ENCODE results near the gene LRRK1.

LRRK1 gene

DNA sequence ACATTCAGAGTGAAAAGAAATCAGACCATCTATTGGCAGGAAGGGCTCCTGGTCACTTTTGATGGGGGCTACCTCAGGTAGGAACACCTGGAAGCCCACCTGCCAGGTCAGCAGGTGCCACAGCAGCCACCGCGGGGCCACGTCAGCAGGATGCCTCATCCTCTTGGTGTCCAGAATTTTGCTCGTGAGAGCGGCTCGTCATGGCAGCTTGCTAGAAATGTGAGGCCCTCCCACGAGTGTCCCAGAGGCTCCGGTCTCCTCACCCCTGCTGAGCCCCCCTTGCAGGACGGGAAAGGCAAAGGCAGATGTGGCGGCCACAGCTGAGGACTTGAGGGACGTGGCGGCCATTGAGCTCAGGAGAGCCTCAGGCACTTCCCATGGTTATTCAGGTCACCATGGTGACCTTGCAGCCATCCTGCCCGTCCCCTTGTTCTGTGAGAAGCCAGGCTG lies 129.4 kb downstream of the LRRK1 start:
- TF ChIP-seq, protein P1, sequence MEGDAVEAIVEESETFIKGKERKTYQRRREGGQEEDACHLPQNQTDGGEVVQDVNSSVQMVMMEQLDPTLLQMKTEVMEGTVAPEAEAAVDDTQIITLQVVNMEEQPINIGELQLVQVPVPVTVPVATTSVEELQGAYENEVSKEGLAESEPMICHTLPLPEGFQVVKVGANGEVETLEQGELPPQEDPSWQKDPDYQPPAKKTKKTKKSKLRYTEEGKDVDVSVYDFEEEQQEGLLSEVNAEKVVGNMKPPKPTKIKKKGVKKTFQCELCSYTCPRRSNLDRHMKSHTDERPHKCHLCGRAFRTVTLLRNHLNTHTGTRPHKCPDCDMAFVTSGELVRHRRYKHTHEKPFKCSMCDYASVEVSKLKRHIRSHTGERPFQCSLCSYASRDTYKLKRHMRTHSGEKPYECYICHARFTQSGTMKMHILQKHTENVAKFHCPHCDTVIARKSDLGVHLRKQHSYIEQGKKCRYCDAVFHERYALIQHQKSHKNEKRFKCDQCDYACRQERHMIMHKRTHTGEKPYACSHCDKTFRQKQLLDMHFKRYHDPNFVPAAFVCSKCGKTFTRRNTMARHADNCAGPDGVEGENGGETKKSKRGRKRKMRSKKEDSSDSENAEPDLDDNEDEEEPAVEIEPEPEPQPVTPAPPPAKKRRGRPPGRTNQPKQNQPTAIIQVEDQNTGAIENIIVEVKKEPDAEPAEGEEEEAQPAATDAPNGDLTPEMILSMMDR (IDR thresholded peaks at IDR 0.05; ENCODE audit: low read depth, low read length, missing control alignments): no peak
- no peak overlapping the region for H3K4me3 ChIP-seq (ENCODE audit: low read depth, low read length)
- DNase-seq (ENCODE audit: low read depth): no peak

DNA sequence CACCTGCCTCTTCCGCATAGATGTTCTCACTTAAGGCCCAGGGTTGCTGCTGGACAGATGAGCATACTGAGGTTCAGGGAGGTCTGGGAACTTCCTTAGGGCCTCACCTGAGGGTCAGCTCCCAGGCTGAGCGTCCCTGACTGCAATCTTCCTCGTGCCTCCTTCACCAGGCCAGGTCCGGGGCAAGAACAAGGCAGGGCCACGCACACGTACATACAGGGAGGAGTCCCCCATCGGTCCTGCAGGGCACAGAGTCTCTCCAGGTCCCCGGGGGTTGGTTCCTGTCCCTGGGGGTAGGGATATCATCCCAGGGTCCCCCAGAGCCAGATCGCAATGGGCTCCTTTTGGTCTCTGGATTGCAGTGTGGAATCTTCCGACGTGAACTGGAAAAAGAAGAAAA lies 130.1 kb downstream of the LRRK1 start:
- no peak for DNase-seq (ENCODE audit: low read depth)
- TF ChIP-seq, protein P1 (IDR thresholded peaks at IDR 0.05; ENCODE audit: low read depth, low read length, missing control alignments): no peak
- no peak overlapping the region for H3K4me3 ChIP-seq (ENCODE audit: low read depth, low read length)

DNA sequence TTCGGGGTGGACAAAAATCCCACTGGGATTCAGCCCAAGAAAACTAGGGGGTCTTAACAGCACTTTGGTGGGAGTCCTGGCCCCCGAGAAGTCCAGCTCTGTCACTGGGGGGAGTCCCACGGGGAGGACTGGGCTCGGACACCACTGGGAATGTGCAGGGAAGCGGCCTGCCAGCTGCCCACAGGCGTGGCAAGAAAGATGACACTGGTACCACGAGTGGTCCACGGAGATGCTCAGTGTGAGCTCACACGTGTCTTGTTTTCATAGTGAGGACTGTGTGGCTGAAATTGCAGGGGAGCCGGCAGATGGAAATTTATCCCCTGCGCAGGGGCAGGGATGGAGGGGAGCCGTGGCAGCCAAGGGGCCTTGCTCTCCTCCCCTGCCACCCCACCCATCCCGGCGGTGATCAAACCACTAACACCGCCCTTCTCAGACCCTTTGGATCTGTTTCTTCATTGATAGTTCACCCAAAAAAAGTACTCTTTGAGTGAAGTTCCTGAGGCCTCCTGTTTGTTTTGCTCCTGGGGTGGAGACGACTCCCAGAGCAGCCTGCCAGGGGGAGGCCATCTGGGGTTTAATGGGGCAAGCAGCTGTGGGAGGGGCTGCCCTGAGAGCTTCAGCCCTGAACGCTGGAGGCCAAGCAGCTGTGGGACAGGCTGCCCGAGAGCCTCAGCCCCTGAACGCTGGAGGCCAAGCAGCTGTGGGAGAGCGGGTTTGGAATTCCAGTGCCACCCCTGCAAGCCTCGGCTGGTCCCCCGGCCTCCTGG lies 130.9 kb downstream of the LRRK1 start:
- H3K4me3 ChIP-seq (ENCODE audit: low read depth, low read length): no peak overlapping the region
- DNase-seq (ENCODE audit: low read depth): no peak
- TF ChIP-seq, protein P1 (IDR thresholded peaks at IDR 0.05; ENCODE audit: low read depth, low read length, missing control alignments): no peak

DNA sequence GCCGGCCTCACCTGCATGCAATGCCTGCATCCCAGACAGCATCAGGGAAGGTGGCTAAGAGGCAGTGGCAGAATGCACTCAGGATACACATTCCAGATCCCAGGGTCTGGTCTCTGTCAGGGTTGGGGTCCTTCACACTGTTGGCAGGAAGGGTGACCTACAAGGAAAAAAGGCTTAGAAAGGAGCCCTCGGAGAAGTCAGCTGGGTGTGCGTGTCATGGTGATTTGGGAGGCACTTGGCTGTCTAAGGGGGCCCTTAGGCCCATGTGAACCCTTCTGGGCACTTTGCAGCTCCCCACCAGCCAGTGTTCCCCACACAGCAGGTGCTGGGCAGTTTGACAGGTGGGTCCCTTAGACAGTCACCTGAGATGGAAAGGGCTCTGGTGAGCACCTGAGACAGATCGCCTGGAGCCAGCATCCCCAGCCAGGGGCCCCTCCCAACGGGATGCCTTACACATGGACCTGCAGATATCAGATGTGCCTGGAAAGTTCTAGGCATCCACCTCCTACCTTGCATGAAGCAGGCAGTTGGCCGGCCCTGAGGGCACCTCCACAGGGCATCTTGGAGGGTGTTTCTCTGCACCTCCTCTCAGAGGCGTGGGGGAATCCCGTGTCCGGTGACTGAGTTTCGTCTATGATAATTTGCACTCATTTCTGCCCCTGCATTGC lies 131.6 kb downstream of the LRRK1 start:
- DNase-seq (ENCODE audit: low read depth): no peak
- TF ChIP-seq, protein P1 (IDR thresholded peaks at IDR 0.05; ENCODE audit: low read depth, low read length, missing control alignments): no peak
- no peak overlapping the region for H3K4me3 ChIP-seq (ENCODE audit: low read depth, low read length)

DNA sequence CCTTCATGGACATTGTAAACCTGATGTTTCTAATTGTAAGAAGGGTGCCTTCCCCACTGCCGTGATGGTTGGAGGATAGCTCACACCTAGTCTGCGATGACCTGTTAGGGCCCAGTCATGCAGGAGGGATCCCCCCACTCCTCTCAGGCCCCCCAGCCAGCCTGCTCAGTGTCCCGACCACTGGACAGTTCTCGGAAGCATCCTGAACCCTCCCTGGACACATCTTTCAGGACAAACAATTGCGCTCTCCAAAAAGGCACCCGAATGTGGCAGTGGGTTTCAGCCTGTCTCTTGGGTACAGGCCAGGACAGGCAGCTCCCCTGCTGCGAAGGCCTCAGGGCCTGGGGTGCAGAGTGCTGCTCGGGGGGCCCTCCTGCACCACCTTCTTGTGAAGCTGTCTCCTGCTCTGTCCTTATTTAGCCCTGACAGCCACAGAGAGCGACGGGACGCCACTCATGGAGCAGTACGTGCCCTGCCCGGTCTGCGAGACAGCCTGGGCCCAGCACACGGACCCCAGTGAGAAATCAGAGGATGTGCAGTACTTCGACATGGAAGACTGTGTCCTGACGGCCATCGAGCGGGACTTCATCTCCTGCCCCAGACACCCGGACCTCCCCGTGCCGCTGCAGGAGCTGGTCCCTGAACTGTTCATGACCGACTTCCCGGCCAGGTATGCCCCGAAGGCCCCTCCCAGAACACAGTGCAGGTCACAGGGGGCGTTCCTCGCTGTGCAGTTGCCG lies 132.3 kb downstream of the LRRK1 start:
- TF ChIP-seq, protein P1 (IDR thresholded peaks at IDR 0.05; ENCODE audit: low read depth, low read length, missing control alignments): no peak
- H3K4me3 ChIP-seq (ENCODE audit: low read depth, low read length): no peak overlapping the region

DNA sequence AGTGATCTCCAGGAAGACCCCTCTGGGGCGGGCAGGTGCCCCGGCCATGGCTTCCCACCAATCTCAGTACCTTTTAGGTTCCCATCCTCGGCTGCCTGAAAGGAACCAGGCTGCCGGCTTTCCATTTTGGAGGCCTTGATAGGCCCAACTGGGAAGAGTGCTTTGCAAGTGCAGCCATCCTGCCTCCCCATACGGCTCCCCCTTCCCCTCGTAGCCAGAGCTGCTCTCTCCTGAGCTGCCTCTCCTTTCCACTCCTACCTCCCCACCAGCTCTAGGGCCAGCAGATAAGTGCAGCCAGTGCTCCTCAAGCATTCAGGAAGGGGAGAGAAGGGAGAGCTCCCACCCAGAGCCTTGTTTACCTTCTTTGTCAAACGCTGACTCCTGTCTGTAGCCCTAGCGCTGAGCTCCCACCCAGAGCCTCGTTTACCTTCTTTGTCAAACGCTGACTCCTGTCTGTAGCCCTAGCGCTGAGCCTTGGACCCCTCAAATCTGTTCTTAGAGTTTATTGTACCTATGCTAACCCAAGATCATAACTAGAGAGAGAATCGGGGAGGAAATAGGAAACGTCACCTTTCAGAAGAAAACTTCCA lies 133.0 kb downstream of the LRRK1 start:
- H3K4me3 ChIP-seq (ENCODE audit: low read depth, low read length): no peak overlapping the region
- no peak for DNase-seq (ENCODE audit: low read depth)
- TF ChIP-seq, protein P1 (IDR thresholded peaks at IDR 0.05; ENCODE audit: low read depth, low read length, missing control alignments): no peak

More for the DNA sequence above, 132.3 kb downstream of the LRRK1 start:
- DNase-seq (ENCODE audit: low read depth): no peak

All from GM12864 (cell line).